NCI-H2081 treated with DMSO at 0.1 percent for 48 hours (cell line): ENCODE results near the gene GTF2E1.
"Not testable (repeated sequence)": the region's sequence is repeated elsewhere in the genome, so short reads cannot be mapped to it uniquely, and the experiment has no call there.

Experiments
- DNase-seq: peaks from one replicate; lab custom pipeline; 2025; lab: John Stamatoyannopoulos, UW

The GTF2E1 gene

GRCh38 chr3:120753810-120754209 is 11.3 kb downstream of the GTF2E1 start:
- DNase-seq = no peak

- no peak for DNase-seq
These were observed 13.5 kb downstream of the GTF2E1 start for GRCh38 chr3:120756061-120756460.

GRCh38 chr3:120758551-120758950 is 16.0 kb downstream of the GTF2E1 start:
- DNase-seq = not testable (repeated sequence)

GRCh38 chr3:120762615-120763014 is 20.1 kb downstream of the GTF2E1 start:
- no peak for DNase-seq

GRCh38 chr3:120763601-120764000 is 21.1 kb downstream of the GTF2E1 start:
- no peak for DNase-seq

- no peak for DNase-seq
These were observed 21.7 kb downstream of the GTF2E1 start for GRCh38 chr3:120764206-120764605.

- DNase-seq = no peak
These were observed 23.4 kb downstream of the GTF2E1 start for GRCh38 chr3:120765830-120766493.

- DNase-seq = no peak
These were observed 24.0 kb downstream of the GTF2E1 start for GRCh38 chr3:120766576-120766975.

GRCh38 chr3:120767106-120767505 is 24.6 kb downstream of the GTF2E1 start:
- no peak for DNase-seq

GRCh38 chr3:120769436-120769835 is 26.9 kb downstream of the GTF2E1 start:
- DNase-seq = no peak

GRCh38 chr3:120770891-120771290 is 28.3 kb downstream of the GTF2E1 start:
- DNase-seq = no peak

- no peak for DNase-seq
These were observed 29.5 kb downstream of the GTF2E1 start for GRCh38 chr3:120772081-120772480.

- DNase-seq = no peak
These were observed 31.4 kb downstream of the GTF2E1 start for GRCh38 chr3:120773932-120774331.

GRCh38 chr3:120775411-120775810 is 32.9 kb downstream of the GTF2E1 start:
- no peak for DNase-seq

GRCh38 chr3:120778776-120779175 is 36.2 kb downstream of the GTF2E1 start:
- DNase-seq = no peak

GRCh38 chr3:120780977-120781376 is 38.4 kb downstream of the GTF2E1 start:
- DNase-seq = no peak

GRCh38 chr3:120785832-120786231 is 43.3 kb downstream of the GTF2E1 start:
- DNase-seq = not testable (repeated sequence)

GRCh38 chr3:120791010-120791409 is 48.5 kb downstream of the GTF2E1 start:
- no peak for DNase-seq

- DNase-seq = no peak
These were observed 49.4 kb downstream of the GTF2E1 start for GRCh38 chr3:120791913-120792312.

- DNase-seq = no peak
These were observed 51.1 kb downstream of the GTF2E1 start for GRCh38 chr3:120793601-120794000.

- no peak for DNase-seq
These were observed 52.6 kb downstream of the GTF2E1 start for GRCh38 chr3:120795017-120795648.

- no peak for DNase-seq
These were observed 53.4 kb downstream of the GTF2E1 start for GRCh38 chr3:120795959-120796358.

GRCh38 chr3:120796976-120797375 is 54.4 kb downstream of the GTF2E1 start:
- no peak for DNase-seq

- DNase-seq = no peak
These were observed 55.3 kb downstream of the GTF2E1 start for GRCh38 chr3:120797857-120798256.
